HG03066 (cell line): ENCODE measurements around the gene BMS1.

Source experiments
- ATAC-seq: cut with Tn5 transposase; IDR thresholded peaks from one replicate; pipeline ENCODE4 v1.9.1; 2021; ENCODE audit warnings: low read depth; ENCODE audit not compliant: unreplicated experiment

BMS1 gene

GRCh38 chr10:42879380-42880254, 97.0 kb downstream of the BMS1 start:
- ATAC-seq: no peak

GRCh38 chr10:42880255-42880620, 97.6 kb downstream of the BMS1 start:
- ATAC-seq: no peak

- ATAC-seq: no peak
Measured at GRCh38 chr10:42882597-42882996, 100.0 kb downstream of the BMS1 start.
